Brain microvascular endothelial cell (primary cell): ENCODE measurements around the gene HILPDA.
A peak's percentile ranks its signal among the peaks of the same experiment; 100 is the strongest.
"Not testable (repeated sequence)": the region's sequence is repeated elsewhere in the genome, so short reads cannot be mapped to it uniquely, and the experiment has no call there.

Source experiments
- DNase-seq: peaks from one replicate; pipeline ENCODE4 v3.0.0-alpha.2; 2020
- H3K27ac ChIP-seq: fragments of 250-450 bp; sonication (Bioruptor Pico); 2 replicates; pipeline ENCODE4 v1.5.1; 2020; ENCODE audit warnings: mild to moderate bottlenecking, moderate library complexity
- H3K27me3 ChIP-seq: fragments of 250-450 bp; sonication (Bioruptor Pico); replicated peaks from 2 replicates; pipeline ENCODE4 v1.5.1; 2020; ENCODE audit warnings: mild to moderate bottlenecking
- H3K36me3 ChIP-seq: fragments of 250-450 bp; sonication (Bioruptor Pico); replicated peaks from 2 replicates; pipeline ENCODE4 v1.5.1; 2020; ENCODE audit warnings: mild to moderate bottlenecking
- H3K4me3 ChIP-seq: 2 replicates; pipeline ENCODE4 v1.5.1; 2011; ENCODE audit warnings: low read depth, mild to moderate bottlenecking, control low read depth, low read length, moderate library complexity
- in situ Hi-C: cut with HindIII; loops from 2 replicates; pipeline ENCODE4 v1.10.0; 2017; ENCODE audit warnings: low sequenced_read_pairs, low pct_ligation_motif_present
- TF ChIP-seq, protein P1 (sequence below): IDR thresholded peaks from 2 replicates; pipeline ENCODE4 v1.5.1; 2011; ENCODE audit warnings: low read depth, mild to moderate bottlenecking, moderate library complexity, low read length, control low read depth, inconsistent platforms; ENCODE audit errors: missing control alignments

Gene HILPDA

DNA sequence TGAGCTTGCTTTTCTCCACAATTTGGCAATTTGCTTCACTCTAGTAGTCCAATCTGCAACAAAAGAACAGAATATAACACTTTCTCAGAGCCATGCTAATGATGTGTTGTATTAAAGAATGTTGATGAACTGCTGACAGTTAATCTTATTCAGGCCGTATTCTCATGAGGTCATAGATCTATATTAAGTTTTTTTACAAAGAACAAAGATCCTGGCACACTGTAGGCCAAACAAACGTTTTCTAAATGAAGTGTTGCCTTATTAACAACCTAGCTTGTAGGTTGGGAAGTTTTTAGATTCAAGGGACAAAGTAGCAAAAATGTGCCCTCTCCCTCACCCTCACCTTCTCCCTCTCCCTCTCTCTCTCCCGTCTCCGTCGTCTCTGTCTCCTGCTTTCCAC lies 6.8 kb downstream of the HILPDA start:
- Histone ChIP-seq H3K27ac (no peak overlapping the region), H3K4me3 (no peak overlapping the region), H3K27me3 (no peaks in the 10 kb centered on the region), H3K36me3 (peaks cover 5% of the 10 kb centered on the region)
- DNase-seq = no peak
- TF ChIP-seq, protein P1, sequence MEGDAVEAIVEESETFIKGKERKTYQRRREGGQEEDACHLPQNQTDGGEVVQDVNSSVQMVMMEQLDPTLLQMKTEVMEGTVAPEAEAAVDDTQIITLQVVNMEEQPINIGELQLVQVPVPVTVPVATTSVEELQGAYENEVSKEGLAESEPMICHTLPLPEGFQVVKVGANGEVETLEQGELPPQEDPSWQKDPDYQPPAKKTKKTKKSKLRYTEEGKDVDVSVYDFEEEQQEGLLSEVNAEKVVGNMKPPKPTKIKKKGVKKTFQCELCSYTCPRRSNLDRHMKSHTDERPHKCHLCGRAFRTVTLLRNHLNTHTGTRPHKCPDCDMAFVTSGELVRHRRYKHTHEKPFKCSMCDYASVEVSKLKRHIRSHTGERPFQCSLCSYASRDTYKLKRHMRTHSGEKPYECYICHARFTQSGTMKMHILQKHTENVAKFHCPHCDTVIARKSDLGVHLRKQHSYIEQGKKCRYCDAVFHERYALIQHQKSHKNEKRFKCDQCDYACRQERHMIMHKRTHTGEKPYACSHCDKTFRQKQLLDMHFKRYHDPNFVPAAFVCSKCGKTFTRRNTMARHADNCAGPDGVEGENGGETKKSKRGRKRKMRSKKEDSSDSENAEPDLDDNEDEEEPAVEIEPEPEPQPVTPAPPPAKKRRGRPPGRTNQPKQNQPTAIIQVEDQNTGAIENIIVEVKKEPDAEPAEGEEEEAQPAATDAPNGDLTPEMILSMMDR = no peak
- in situ Hi-C loops = no loop called here

DNA sequence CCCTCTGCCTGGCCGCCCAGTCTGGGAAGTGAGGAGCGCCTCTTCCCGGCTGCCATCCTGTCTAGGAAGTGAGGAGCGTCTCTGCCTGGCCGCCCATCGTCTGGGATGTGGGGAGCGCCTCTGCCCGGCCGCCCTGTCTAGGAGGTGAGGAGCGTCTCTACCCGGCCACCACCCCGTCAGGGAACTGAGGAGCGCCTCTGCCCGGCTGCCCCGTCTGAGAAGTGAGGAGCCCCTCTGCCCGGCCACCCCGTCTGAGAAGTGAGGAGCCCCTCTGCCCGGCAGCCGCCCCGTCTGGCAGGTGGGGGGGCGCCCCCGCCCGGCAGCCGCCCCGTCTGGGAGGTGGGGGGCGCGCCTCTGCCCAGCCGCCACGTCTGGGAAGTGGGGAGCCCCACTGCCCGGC lies 7.7 kb downstream of the HILPDA start:
- H3K36me3 ChIP-seq, DNase-seq, H3K27me3 ChIP-seq, H3K27ac ChIP-seq, H3K4me3 ChIP-seq, in situ Hi-C loops: not testable (repeated sequence)

DNA sequence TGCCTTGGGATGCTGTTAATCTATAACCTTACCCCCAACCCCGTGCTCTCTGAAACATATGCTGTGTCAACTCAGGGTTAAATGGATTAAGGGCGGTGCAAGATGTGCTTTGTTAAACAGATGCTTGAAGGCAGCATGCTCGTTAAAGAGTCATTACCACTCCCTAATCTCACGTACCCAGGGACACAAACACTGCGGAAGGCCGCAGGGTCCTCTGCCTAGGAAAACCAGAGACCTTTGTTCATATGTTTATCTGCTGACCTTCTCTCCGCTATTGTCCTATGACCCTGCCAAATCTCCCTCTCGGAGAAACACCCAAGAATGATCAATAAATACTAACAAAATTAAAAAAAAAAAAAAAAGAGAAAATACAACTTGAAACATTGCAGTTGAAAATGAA lies 8.3 kb downstream of the HILPDA start:
- DNase-seq, in situ Hi-C loops: not testable (repeated sequence)

DNA sequence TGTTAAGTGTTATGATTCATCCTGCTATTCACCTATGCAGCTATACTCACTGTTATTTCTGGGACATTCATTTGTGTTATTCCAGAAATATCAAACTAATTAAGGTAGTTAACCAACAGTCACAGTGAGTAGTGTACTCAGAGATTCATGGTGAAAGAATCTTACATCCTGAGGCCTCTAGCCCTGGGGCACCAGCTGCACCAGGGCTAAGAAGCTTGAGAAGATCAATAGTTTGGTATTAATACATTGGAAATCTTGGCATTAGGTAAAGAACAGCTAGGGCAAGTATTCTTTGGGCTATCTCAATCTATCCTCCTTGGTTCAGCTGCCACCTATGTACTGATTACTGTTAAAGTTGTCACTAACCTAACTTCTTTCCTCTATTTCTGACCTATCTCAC lies 11.2 kb downstream of the HILPDA start:
- H3K36me3 ChIP-seq, DNase-seq, H3K27ac ChIP-seq, H3K4me3 ChIP-seq, H3K27me3 ChIP-seq, in situ Hi-C loops: not testable (repeated sequence)

More for the DNA sequence above, 8.3 kb downstream of the HILPDA start:
- H3K27me3 ChIP-seq, H3K27ac ChIP-seq, H3K36me3 ChIP-seq, H3K4me3 ChIP-seq: not testable (repeated sequence)

DNA sequence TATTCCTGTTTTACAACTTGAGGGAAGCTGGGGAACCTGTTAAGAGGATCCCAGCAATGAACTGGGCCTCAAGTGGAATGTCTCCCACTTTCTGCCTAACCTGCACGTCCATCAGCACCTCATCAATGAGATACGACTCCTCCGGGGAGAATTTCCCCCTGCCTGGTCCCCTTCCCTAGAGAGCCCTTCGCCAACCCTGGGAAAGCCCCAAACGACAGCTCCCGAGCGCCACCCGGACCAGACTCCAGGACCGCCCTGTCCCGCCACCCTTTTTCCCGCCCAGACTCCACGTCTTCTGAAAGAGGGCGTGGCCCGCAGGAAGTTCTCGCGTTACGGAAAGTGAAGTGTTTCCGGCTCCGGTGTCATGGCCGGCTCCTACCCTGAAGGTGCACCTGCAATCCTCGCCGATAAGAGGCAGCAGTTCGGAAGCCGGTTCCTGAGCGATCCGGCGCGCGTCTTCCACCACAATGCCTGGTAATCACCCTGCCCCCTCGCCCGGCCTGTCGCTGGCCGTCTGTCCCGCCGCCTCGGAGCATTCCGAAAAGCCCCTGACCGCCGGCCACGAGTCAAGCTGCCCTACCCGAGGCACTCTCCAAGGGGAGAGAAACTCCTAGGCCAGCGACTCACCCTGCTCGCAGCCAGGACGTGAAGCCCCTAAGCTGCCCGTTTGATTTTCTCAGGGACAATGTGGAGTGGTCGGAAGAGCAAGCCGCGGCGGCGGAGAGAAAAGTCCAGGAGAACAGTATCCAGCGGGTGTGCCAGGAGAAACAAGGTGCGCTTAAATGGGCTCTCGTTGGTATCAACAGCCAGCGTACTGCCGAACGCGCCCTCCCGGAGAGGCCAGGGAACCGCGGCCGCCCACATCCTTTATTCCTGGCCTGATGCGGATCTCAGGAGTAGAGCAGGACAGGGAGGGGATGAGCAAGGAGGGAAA lies 21.0 kb downstream of the HILPDA start, which contains the start of gene METTL2B:
METTL2B (plus strand) TSS at position 347 of the 934 bp plus-strand sequence; CDS start at position 365, 18 bp downstream.
- peak; percentile 94 for DNase-seq
- H3K36me3 ChIP-seq, H3K27me3 ChIP-seq, in situ Hi-C loops: not testable (repeated sequence)
- Histone ChIP-seq H3K4me3 (peak within 1 kb of the TSS; percentile 75), H3K27ac (peak within 1 kb of the TSS; percentile 72)
- TF ChIP-seq, protein P1 = peak; percentile 56

DNA sequence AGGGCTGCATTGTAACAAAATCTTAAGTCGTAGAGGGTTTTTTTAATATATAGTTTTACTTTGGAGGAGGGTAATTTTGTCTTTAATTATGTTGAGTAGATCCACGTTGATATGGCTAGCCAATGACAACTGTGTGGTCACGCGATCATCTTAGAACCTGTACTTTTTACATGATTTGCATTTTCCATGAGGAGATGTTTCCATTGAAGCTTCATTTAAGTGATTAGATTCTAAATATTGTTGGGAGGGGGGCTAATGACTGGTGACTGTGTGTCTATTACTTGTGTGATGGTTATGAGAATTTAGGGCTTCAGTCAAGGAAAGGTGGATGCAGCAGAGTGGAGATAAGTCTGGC lies 21.6 kb downstream of the HILPDA start:
- H3K27me3 ChIP-seq, H3K36me3 ChIP-seq, in situ Hi-C loops, DNase-seq: not testable (repeated sequence)
- Histone ChIP-seq H3K27ac (peak overlapping the region; percentile 72), H3K4me3 (peak overlapping the region; percentile 75)

DNA sequence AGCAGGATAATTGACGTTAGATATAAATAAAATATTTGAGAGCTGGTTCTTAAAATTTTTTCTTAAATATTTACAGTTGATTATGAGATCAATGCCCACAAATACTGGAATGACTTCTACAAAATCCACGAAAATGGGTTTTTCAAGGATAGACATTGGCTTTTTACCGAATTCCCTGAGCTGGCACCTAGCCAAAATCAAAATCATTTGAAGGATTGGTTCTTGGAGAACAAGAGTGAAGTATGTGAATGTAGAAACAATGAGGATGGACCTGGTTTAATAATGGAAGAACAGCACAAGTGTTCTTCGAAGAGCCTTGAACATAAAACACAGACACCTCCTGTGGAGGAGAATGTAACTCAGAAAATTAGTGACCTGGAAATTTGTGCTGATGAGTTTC lies 23.4 kb downstream of the HILPDA start:
- H3K27ac ChIP-seq, DNase-seq, in situ Hi-C loops, H3K36me3 ChIP-seq, H3K4me3 ChIP-seq, H3K27me3 ChIP-seq: not testable (repeated sequence)

DNA sequence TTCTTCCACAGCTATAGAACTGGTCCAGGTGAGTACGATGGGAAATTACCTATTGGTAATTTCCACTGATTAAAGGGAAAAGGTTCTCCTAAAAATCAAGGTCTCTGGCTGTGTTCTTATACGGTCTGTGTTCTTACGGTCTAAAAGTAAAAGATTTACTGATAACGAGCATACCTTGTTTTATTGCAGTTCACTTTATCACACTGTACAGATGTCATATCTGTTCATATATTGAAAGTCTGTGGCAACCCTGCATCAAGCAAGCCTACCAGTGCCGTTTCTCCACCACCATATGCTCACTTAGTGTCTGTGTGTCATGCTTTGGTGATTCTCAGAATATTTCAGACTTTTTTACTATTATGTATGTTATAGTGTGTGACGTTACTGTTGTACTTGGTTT lies 32.5 kb downstream of the HILPDA start:
- in situ Hi-C loops, H3K4me3 ChIP-seq, H3K36me3 ChIP-seq, H3K27me3 ChIP-seq, H3K27ac ChIP-seq, DNase-seq: not testable (repeated sequence)

DNA sequence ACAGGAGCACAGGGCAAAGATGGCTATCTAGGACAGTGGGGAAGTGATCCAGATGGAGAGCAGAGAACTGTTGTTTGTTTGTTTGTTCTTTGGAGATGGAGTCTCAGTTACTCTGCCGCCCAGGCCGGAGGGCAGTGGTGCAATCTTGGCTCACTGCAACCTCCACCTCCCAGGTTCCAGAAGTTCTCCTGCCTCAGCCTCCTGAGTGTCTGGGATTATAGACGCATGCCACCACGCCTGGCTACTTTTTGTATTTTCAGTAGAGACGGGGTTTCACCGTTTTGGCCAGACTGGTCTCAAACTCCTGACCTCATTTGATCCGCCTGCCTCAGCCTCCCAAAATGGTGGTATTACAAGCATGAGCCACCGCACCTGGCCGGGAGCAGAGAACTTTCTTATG lies 41.7 kb downstream of the HILPDA start:
- in situ Hi-C loops = no loop called here
- Histone ChIP-seq H3K4me3 (no peak overlapping the region), H3K27ac (no peak overlapping the region), H3K36me3 (peaks cover 8% of the 10 kb centered on the region), H3K27me3 (no peaks in the 10 kb centered on the region)
- DNase-seq = no peak
- TF ChIP-seq, protein P1 = no peak

DNA sequence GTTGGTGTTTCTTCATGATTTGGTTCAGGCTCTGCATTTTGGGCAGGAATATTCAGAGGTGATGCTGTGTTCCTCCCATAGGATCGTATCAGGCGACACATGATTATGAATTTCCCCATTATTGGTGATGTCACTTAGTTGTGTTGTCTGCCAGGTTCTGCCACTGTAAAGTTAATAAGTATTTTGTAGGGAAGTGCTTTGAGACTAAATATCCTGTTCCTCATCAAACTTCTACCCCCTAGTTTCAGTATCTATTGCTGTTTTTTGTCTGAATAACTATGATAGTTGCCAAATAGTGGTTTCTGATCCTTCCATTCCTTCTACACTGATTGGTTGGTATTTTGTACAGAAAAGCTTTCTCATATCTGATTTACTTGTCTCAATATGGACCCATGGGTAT lies 49.7 kb downstream of the HILPDA start:
- H3K36me3 ChIP-seq, H3K27ac ChIP-seq, H3K4me3 ChIP-seq, H3K27me3 ChIP-seq, DNase-seq, in situ Hi-C loops: not testable (repeated sequence)

DNA sequence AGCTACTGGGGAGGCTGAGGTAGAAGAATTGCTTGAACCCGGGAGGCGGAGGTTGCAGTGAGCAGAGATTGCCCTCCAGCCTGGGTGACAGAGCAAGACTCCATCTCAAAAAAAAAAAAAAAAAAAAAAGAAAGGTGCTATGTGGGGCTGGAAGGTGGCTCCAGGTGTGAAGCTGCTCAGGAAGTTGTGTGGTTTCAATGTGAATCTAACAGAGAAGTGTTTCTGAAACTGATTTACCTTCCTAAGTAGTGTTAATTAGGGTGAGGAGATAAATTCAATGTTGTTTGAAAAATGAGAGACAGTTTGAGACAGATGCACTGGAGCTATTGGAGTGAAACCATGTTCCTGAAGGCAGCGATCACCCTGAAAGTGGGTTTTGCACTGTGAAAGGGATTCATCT lies 51.1 kb downstream of the HILPDA start:
- H3K4me3 ChIP-seq, H3K27ac ChIP-seq, in situ Hi-C loops, H3K36me3 ChIP-seq, DNase-seq, H3K27me3 ChIP-seq: not testable (repeated sequence)
